ENCODE data around the gene THOC2. TPM values are rescaled to one million over a fixed set of nuclear protein-coding genes. Genes with fewer than 3 reads are reported as not detected.
"Not testable (repeated sequence)": the region's sequence is repeated elsewhere in the genome, so short reads cannot be mapped to it uniquely, and the experiment has no call there.

The THOC2 gene
- total RNA-seq, 1 donor from 2014 or later: 33.5 TPM

- H3K27ac ChIP-seq: no peak overlapping the region
- no peaks in the 10 kb centered on the region for H3K27me3 ChIP-seq
- intact Hi-C loops (cut with DNase I): no loop called here
- no peaks in the 10 kb centered on the region for H3K9me3 ChIP-seq
- DNase-seq (ENCODE audit: low spot score in 2 of 2): no peak
- TF ChIP-seq CTCF (IDR thresholded peaks at IDR 0.05): no peak
- no peaks in the 10 kb centered on the region for H3K4me1 ChIP-seq
- H3K36me3 ChIP-seq: peaks cover 2 to 21% of the 10 kb centered on the region in 2 donors
- no peak overlapping the region for H3K4me3 ChIP-seq
These were observed 59.0 kb downstream of the THOC2 start for GRCh38 chrX:123673813-123674212.

- intact Hi-C loops (cut with DNase I): no loop called here
- Histone ChIP-seq H3K4me1 (no peaks in the 10 kb centered on the region), H3K27ac (no peak overlapping the region), H3K9me3 (no peaks in the 10 kb centered on the region), H3K27me3 (no peaks in the 10 kb centered on the region), H3K36me3 (peaks cover 2 to 13% of the 10 kb centered on the region in 2 donors), H3K4me3 (no peak overlapping the region)
- no peak for TF ChIP-seq CTCF (IDR thresholded peaks at IDR 0.05)
- DNase-seq (ENCODE audit: low spot score in 2 of 2): no peak
These were observed 67.7 kb downstream of the THOC2 start for GRCh38 chrX:123665197-123665596.

- intact Hi-C loops (cut with DNase I); H3K4me3 ChIP-seq; H3K9me3 ChIP-seq; H3K4me1 ChIP-seq; H3K27ac ChIP-seq; DNase-seq (ENCODE audit: low spot score in 2 of 2); H3K27me3 ChIP-seq: not testable (repeated sequence)
- peaks cover 0 to 13% of the 10 kb centered on the region in 2 donors for H3K36me3 ChIP-seq
These were observed 68.2 kb downstream of the THOC2 start for GRCh38 chrX:123664467-123665167.

GRCh38 chrX:123663720-123664119, 69.1 kb downstream of the THOC2 start:
- H3K9me3 ChIP-seq; H3K4me1 ChIP-seq; intact Hi-C loops (cut with DNase I); DNase-seq (ENCODE audit: low spot score in 2 of 2); H3K27ac ChIP-seq; H3K4me3 ChIP-seq; H3K27me3 ChIP-seq: not testable (repeated sequence)
- H3K36me3 ChIP-seq: peaks cover 0 to 15% of the 10 kb centered on the region in 2 donors

- intact Hi-C loops (cut with DNase I); H3K36me3 ChIP-seq; H3K27me3 ChIP-seq; H3K9me3 ChIP-seq; H3K27ac ChIP-seq; H3K4me3 ChIP-seq; H3K4me1 ChIP-seq; DNase-seq (ENCODE audit: low spot score in 2 of 2): not testable (repeated sequence)
These were observed 76.3 kb downstream of the THOC2 start for GRCh38 chrX:123656507-123656906.

GRCh38 chrX:123648811-123649181, 84.1 kb downstream of the THOC2 start:
- H3K4me3 ChIP-seq; H3K9me3 ChIP-seq; intact Hi-C loops (cut with DNase I); H3K36me3 ChIP-seq; DNase-seq (ENCODE audit: low spot score in 2 of 2); H3K4me1 ChIP-seq; H3K27ac ChIP-seq; H3K27me3 ChIP-seq: not testable (repeated sequence)

GRCh38 chrX:123648028-123648810, 84.6 kb downstream of the THOC2 start:
- no peak for TF ChIP-seq CTCF (IDR thresholded peaks at IDR 0.05)
- DNase-seq (ENCODE audit: low spot score in 2 of 2): no peak
- H3K27ac ChIP-seq: no peak overlapping the region

More at GRCh38 chrX:123648028-123648810, 84.6 kb downstream of the THOC2 start:
- Histone ChIP-seq H3K9me3 (no peaks in the 10 kb centered on the region), H3K4me3 (no peak overlapping the region), H3K4me1 (no peaks in the 10 kb centered on the region), H3K27me3 (no peaks in the 10 kb centered on the region), H3K36me3 (no peaks in the 10 kb centered on the region)
- intact Hi-C loops (cut with DNase I): no loop called here

Data from ascending aorta (tissue), 2 donors.